Activated naive CD8-positive, alpha-beta T cell treated with anti-CD3 and anti-CD28 coated beads, Interleukin-2, amount 10 ng/mL, durations not matched to agents 7 days and 5 days (primary cell): ENCODE results near the gene PRKAG2. TPM values are rescaled to one million over a fixed set of nuclear protein-coding genes. Genes with fewer than 3 reads are reported as not detected.

ENCODE experiments used
- ATAC-seq: fragments of 150-1000 bp; cut with Tn5 transposase; one replicate; pipeline ENCODE4 v1.10.0; 2021; ENCODE audit warnings: low read depth, moderate library complexity
- POLR2A ChIA-PET: fragments of 350-600 bp; sonication (Branson Sonifier 250); formaldehyde crosslinking; loops from one replicate; lab custom pipeline; 2021; ENCODE audit warnings: antibody characterized with exemption; lab: Charles Lee
- DNase-seq: peaks from one replicate; pipeline ENCODE4 v3.0.0; 2021
- H3K27ac Mint-ChIP-seq: one replicate; pipeline ENCODE4 v1.8.0; 2022; ENCODE audit warnings: mild to moderate bottlenecking, mixed read lengths
- H3K27me3 Mint-ChIP-seq: one replicate; pipeline ENCODE4 v1.8.0; 2022; ENCODE audit warnings: mild to moderate bottlenecking, moderate library complexity, mixed read lengths
- H3K36me3 Mint-ChIP-seq: one replicate; pipeline ENCODE4 v1.8.0; 2021; ENCODE audit warnings: mild to moderate bottlenecking, mixed read lengths
- H3K4me1 Mint-ChIP-seq: one replicate; pipeline ENCODE4 v1.8.0; 2021; ENCODE audit warnings: mixed read lengths
- H3K4me3 Mint-ChIP-seq: one replicate; pipeline ENCODE4 v1.8.0; 2022; ENCODE audit warnings: mild to moderate bottlenecking, moderate library complexity, mixed read lengths
- H3K9me3 Mint-ChIP-seq: one replicate; pipeline ENCODE4 v1.8.0; 2021; ENCODE audit warnings: mixed read lengths
- total RNA-seq, 2 experiments: library from RNA; stranded (reverse); gene quantifications; one replicate each; pipeline ENCODE4 v1.2.3, GENCODE V29; 2021

PRKAG2 gene
- total RNA-seq, 2 experiments from 2014 or later: 29.0 to 38.9 TPM

GRCh38 chr7:151896086-151896485, 19.2 kb upstream of the PRKAG2 start:
- POLR2A ChIA-PET: no interaction called here
- Mint-ChIP-seq H3K4me1 (no peaks in the 10 kb centered on the region), H3K9me3 (no peaks in the 10 kb centered on the region), H3K4me3 (no peak overlapping the region), H3K27me3 (peaks cover 12% of the 10 kb centered on the region), H3K27ac (no peak overlapping the region), H3K36me3 (no peaks in the 10 kb centered on the region)
- DNase-seq (no peak), ATAC-seq (no peak)

GRCh38 chr7:151895631-151896031, 18.7 kb upstream of the PRKAG2 start:
- Mint-ChIP-seq H3K36me3 (no peaks in the 10 kb centered on the region), H3K4me1 (no peaks in the 10 kb centered on the region), H3K27me3 (peaks cover 12% of the 10 kb centered on the region), H3K27ac (no peak overlapping the region), H3K9me3 (no peaks in the 10 kb centered on the region), H3K4me3 (no peak overlapping the region)
- DNase-seq (no peak), ATAC-seq (no peak)
- POLR2A ChIA-PET: no interaction called here

DNA sequence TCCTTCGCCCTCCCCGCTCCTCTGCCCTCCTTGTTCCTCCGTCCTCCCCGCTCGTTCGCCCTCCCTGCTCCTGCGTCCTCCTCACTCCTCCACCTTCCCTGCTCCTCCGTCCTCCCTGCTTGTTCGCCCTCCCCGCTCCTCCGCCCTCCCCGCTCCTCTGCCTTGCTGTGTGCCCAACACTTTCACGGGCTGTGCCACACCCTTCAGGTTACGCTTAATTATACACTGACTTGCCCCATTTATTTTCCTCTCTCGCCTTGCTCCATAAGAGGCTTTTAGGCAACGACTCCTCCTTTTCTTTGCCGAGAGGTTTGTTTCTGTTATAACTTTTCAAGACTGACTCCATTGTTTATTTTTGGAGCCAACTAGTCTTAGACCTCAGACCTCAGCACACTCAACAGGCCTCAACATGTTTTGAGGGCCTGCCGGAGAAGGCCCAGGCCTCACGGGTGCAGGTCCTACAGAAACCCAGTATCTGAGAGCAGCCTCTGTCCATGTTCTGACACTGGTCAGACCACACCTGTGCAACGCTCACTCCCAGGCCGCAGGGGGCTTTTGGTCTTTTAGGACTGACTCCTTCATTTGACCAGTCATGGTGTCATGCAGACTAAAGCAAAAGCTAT, 18.2 kb upstream of the PRKAG2 start:
- DNase-seq: no peak
- Mint-ChIP-seq H3K27ac (no peak overlapping the region), H3K4me3 (no peak overlapping the region), H3K36me3 (no peaks in the 10 kb centered on the region), H3K4me1 (no peaks in the 10 kb centered on the region), H3K9me3 (no peaks in the 10 kb centered on the region), H3K27me3 (peaks cover 12% of the 10 kb centered on the region)
- POLR2A ChIA-PET: no interaction called here
- ATAC-seq: no peak

- H3K4me3 Mint-ChIP-seq: no peak overlapping the region
Measured at GRCh38 chr7:151894111-151895007, 17.4 kb upstream of the PRKAG2 start.

DNA sequence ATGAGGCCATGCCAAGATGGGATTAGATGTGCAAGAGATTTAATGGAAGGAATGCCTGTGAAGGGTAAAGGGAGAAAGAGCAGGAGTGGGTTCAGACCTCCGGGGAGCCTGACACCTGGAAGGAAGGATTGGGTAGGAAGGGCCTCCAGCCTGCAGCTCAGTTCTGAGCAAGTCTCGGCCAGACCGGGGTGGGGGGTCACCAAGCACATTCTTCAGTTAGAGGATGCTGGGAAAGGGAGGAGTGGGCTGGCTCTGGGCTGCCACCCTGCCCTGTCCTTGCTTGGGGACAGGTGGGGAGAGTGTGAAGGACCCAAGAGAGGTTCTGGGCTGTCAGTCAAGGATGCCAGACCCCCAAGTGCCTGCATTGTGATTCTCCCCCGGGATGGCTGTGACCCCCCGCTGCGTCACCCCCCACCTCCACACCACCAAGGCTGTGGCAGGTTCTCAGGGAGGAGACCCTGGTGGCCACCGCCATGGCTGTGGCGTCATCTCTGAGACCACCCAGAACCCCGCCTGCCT, 16.5 kb upstream of the PRKAG2 start:
- no peaks in the 10 kb centered on the region for H3K36me3 Mint-ChIP-seq
- POLR2A ChIA-PET: interaction anchor here (0.6 kb wide), 1 partner anchor 557 kb away, joined by 3 read pairs; no protein-coding TSS in a partner anchor
- DNase-seq (no peak), ATAC-seq (no peak)
- H3K4me1 Mint-ChIP-seq: no peaks in the 10 kb centered on the region
- peaks cover 5% of the 10 kb centered on the region for H3K27me3 Mint-ChIP-seq
- H3K9me3 Mint-ChIP-seq: no peaks in the 10 kb centered on the region
- no peak overlapping the region for H3K4me3 Mint-ChIP-seq
- H3K27ac Mint-ChIP-seq: no peak overlapping the region

More at GRCh38 chr7:151894111-151895007, 17.4 kb upstream of the PRKAG2 start:
- Mint-ChIP-seq H3K27ac (no peak overlapping the region), H3K9me3 (no peaks in the 10 kb centered on the region), H3K4me1 (no peaks in the 10 kb centered on the region), H3K27me3 (peaks cover 10% of the 10 kb centered on the region), H3K36me3 (no peaks in the 10 kb centered on the region)
- DNase-seq (no peak), ATAC-seq (no peak)
- POLR2A ChIA-PET: no interaction called here

DNA sequence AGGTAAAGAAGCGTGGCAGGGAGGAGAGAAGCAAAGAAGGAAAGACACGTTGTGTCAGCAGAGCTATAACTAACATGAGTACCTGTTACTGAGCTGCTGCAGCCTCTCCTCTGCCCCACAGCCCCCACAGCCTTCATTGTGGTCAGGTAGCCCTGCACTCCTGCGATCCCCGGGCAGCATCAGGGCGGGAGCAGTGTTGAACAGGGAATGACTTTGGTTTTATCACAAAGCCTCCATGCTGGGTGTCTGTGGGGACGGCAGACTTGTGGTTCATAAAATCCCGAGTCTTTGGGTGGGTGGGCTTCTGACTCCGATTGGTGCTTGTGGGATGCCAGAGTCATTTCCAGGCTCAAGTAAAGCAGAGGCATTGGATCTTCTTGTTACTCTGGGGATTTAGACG, 14.8 kb upstream of the PRKAG2 start:
- no peaks in the 10 kb centered on the region for H3K4me1 Mint-ChIP-seq
- no peak overlapping the region for H3K27ac Mint-ChIP-seq
- no peak overlapping the region for H3K4me3 Mint-ChIP-seq
- POLR2A ChIA-PET: no interaction called here
- ATAC-seq (no peak), DNase-seq (no peak)
- H3K27me3 Mint-ChIP-seq: peaks cover 2% of the 10 kb centered on the region
- no peaks in the 10 kb centered on the region for H3K9me3 Mint-ChIP-seq
- H3K36me3 Mint-ChIP-seq: no peaks in the 10 kb centered on the region

GRCh38 chr7:151891182-151891581, 14.3 kb upstream of the PRKAG2 start:
- Mint-ChIP-seq H3K4me3 (no peak overlapping the region), H3K27ac (no peak overlapping the region), H3K4me1 (no peaks in the 10 kb centered on the region), H3K27me3 (peaks cover 5% of the 10 kb centered on the region), H3K36me3 (no peaks in the 10 kb centered on the region), H3K9me3 (no peaks in the 10 kb centered on the region)
- ATAC-seq: no peak
- POLR2A ChIA-PET: no interaction called here
- no peak for DNase-seq

GRCh38 chr7:151890355-151891004, 13.6 kb upstream of the PRKAG2 start:
- ATAC-seq (no peak), DNase-seq (no peak)
- Mint-ChIP-seq H3K4me1 (no peaks in the 10 kb centered on the region), H3K4me3 (no peak overlapping the region), H3K9me3 (no peaks in the 10 kb centered on the region), H3K36me3 (no peaks in the 10 kb centered on the region), H3K27ac (no peak overlapping the region), H3K27me3 (peaks cover 10% of the 10 kb centered on the region)
- POLR2A ChIA-PET: no interaction called here

- no peak overlapping the region for H3K4me3 Mint-ChIP-seq
- H3K4me1 Mint-ChIP-seq: no peaks in the 10 kb centered on the region
- DNase-seq (no peak), ATAC-seq (no peak)
- H3K9me3 Mint-ChIP-seq: no peaks in the 10 kb centered on the region
- H3K36me3 Mint-ChIP-seq: no peaks in the 10 kb centered on the region
- H3K27ac Mint-ChIP-seq: no peak overlapping the region
- POLR2A ChIA-PET: no interaction called here
- H3K27me3 Mint-ChIP-seq: peaks cover 13% of the 10 kb centered on the region
Measured at GRCh38 chr7:151889406-151890354, 12.8 kb upstream of the PRKAG2 start.

DNA sequence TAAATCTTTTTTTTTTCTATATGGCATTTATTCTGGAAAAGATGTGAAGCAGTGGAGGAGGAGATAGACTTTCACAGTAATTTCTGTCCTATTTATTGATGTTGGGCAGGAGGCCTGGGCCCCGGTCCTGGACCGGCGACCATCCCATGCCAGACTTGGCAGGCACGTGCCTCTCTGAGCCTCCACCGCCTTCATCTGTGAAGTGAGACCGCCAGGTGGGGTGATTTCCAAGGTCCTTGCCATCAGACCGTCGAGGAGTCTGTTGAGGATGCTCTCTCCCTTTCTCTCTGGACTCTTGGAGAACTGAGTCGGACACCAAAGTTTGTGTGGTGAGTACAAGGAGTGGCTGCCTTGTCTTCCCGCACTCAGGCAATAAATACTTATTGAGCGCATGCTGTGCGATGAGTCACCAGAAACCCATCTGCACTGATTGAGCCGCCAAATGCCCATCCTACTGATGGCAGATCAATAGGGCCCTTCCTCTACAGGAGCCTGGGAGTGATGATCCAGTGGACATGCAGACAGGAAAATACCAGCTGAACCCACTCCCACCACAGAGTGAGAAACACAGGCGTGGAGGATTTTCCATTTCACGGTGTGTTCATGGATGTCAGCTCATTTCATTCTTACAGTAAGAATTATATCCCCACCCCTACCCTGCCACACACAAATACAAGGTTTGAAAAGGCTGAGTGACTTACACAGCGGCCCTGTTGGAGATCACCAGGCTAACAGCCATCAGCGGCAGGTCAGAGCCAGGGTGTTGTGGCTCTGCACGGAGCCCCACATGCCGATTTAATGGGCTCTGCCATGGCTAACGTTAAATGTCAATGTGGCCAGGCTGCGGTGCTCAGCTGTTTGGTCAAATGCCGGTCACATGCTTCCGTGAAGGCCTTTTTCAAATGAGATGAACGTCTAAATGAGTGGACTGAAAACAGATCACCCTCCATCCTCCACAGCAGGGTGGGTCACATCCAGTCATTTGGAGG, 11.5 kb upstream of the PRKAG2 start:
- DNase-seq: no peak
- no peak overlapping the region for H3K4me3 Mint-ChIP-seq
- no peak overlapping the region for H3K27ac Mint-ChIP-seq
- H3K9me3 Mint-ChIP-seq: no peaks in the 10 kb centered on the region
- POLR2A ChIA-PET: no interaction called here
- no peak for ATAC-seq
- H3K27me3 Mint-ChIP-seq: peaks cover 13% of the 10 kb centered on the region
- H3K4me1 Mint-ChIP-seq: no peaks in the 10 kb centered on the region
- H3K36me3 Mint-ChIP-seq: no peaks in the 10 kb centered on the region

DNA sequence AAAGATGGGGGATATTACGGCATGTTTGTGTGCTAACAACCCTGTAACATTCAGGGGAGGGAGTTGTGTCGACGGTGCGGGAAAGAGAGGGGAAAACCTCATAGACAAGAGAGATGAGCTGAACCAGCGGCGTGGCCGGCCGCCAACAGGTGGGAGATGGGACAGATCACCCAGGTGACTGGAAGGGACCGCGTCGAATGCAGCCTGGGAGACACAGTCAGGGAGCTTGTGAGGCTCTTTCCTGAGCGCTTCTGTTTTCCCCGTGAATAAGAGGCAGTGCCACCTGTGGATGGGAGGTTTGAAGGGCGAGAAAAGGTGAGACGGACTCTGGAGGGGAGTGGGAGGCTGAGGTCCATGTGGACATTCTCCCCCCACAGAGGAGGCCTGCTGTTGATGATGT, 9.9 kb upstream of the PRKAG2 start:
- POLR2A ChIA-PET: no interaction called here
- Mint-ChIP-seq H3K27me3 (peaks cover 15% of the 10 kb centered on the region), H3K4me3 (no peak overlapping the region), H3K4me1 (no peaks in the 10 kb centered on the region), H3K27ac (no peak overlapping the region), H3K9me3 (no peaks in the 10 kb centered on the region), H3K36me3 (no peaks in the 10 kb centered on the region)
- DNase-seq (no peak), ATAC-seq (no peak)

GRCh38 chr7:151885202-151885580, 8.3 kb upstream of the PRKAG2 start:
- H3K36me3 Mint-ChIP-seq: no peaks in the 10 kb centered on the region
- no peak overlapping the region for H3K4me3 Mint-ChIP-seq
- no peaks in the 10 kb centered on the region for H3K9me3 Mint-ChIP-seq
- peaks cover 15% of the 10 kb centered on the region for H3K27me3 Mint-ChIP-seq
- H3K4me1 Mint-ChIP-seq: no peaks in the 10 kb centered on the region
- H3K27ac Mint-ChIP-seq: no peak overlapping the region
- no peak for ATAC-seq
- DNase-seq: peak; percentile 9
- POLR2A ChIA-PET: no interaction called here
